HEK293 (cell line): Measurements from ENCODE around the gene NTMT1.

Experiments used
- CTCF ChIA-PET: fragments of 350-600 bp; formaldehyde crosslinking; extraction: SDS; loops from one replicate; lab custom pipeline; 2021; ENCODE audit warnings: antibody characterized with exemption; lab: Yijun Ruan, JAX
- POLR2A ChIA-PET: fragments of 300-600 bp; formaldehyde crosslinking; extraction: SDS; loops from one replicate; lab custom pipeline; 2020; ENCODE audit warnings: antibody characterized with exemption, inconsistent platforms; lab: Yijun Ruan, JAX
- H3K27ac ChIP-seq: fragments of 200-500 bp; sonication (Bioruptor generic); 2 replicates; pipeline ENCODE4 v1.5.1; 2014; ENCODE audit warnings: low read depth, low read length, control low read depth, inconsistent platforms; ENCODE audit errors: extremely low read depth
- H3K36me3 ChIP-seq, 2 experiments: fragments of 200-500 bp in 1 of 2; sonication (Bioruptor generic) in 1 of 2; 1 replicate in 1 of 2; 2 replicates in 1 of 2; pipeline ENCODE4 v1.5.1; 2014 to 2017; ENCODE audit warnings: inconsistent platforms in 2 of 2, low read length in 2 of 2; ENCODE audit not compliant: control insufficient read depth in 2 of 2, insufficient read depth in 1 of 2
- H3K4me1 ChIP-seq: fragments of 200-500 bp; sonication (Bioruptor generic); 2 replicates; pipeline ENCODE4 v1.5.1; 2014; ENCODE audit warnings: mild to moderate bottlenecking, low read length, inconsistent platforms; ENCODE audit not compliant: control insufficient read depth, insufficient read depth
- H3K4me3 ChIP-seq: 2 replicates; pipeline ENCODE4 v1.5.1; 2011; ENCODE audit warnings: low read depth, mild to moderate bottlenecking, control low read depth, low read length, moderate library complexity
- H3K9me3 ChIP-seq: fragments of 200-500 bp; sonication (Bioruptor generic); 2 replicates; pipeline ENCODE4 v1.5.1; 2014; ENCODE audit warnings: low read depth, low read length, inconsistent platforms; ENCODE audit not compliant: control insufficient read depth, insufficient read depth
- BCL11A ChIP-seq: fragments of 450-650 bp; formaldehyde crosslinking; IDR thresholded peaks from 2 replicates; pipeline ENCODE4 v1.5.1; 2016; ENCODE audit warnings: low read depth, missing biosample characterization, missing genetic modification characterization
- ZFP69B ChIP-seq: fragments of 450-650 bp; formaldehyde crosslinking; IDR thresholded peaks from 2 replicates; pipeline ENCODE4 v1.5.1; 2016; ENCODE audit warnings: missing biosample characterization, missing genetic modification characterization
- ZNF248 ChIP-seq: fragments of 450-650 bp; formaldehyde crosslinking; IDR thresholded peaks from 2 replicates; pipeline ENCODE4 v1.5.1; 2017; ENCODE audit warnings: missing biosample characterization, missing genetic modification characterization
- ZNF350 ChIP-seq: fragments of 450-650 bp; formaldehyde crosslinking; IDR thresholded peaks from 2 replicates; pipeline ENCODE4 v1.5.0; 2017; ENCODE audit warnings: missing biosample characterization, mild to moderate bottlenecking, missing genetic modification characterization
- ZNF366 ChIP-seq: fragments of 450-650 bp; formaldehyde crosslinking; conservative IDR thresholded peaks from 2 replicates; pipeline ENCODE4 v1.5.1; 2016; ENCODE audit warnings: missing biosample characterization, missing genetic modification characterization
- ZNF529 ChIP-seq: fragments of 450-650 bp; formaldehyde crosslinking; IDR thresholded peaks from 2 replicates; pipeline ENCODE4 v1.5.1; 2017; ENCODE audit warnings: missing genetic modification characterization, missing biosample characterization; ENCODE audit not compliant: insufficient replicate concordance
- ZNF585B ChIP-seq: fragments of 450-650 bp; formaldehyde crosslinking; IDR thresholded peaks from 2 replicates; pipeline ENCODE4 v1.5.1; 2016; ENCODE audit warnings: missing biosample characterization, missing genetic modification characterization
- ZNF664 ChIP-seq: fragments of 450-650 bp; formaldehyde crosslinking; IDR thresholded peaks from 2 replicates; pipeline ENCODE4 v1.5.1; 2016; ENCODE audit warnings: missing biosample characterization, missing genetic modification characterization
- ZNF830 ChIP-seq: fragments of 450-650 bp; IDR thresholded peaks from 2 replicates; pipeline ENCODE4 v1.5.0; 2018; ENCODE audit warnings: missing biosample characterization, missing genetic modification characterization, low read depth, mild to moderate bottlenecking, moderate library complexity
- ZNF843 ChIP-seq: fragments of 450-650 bp; formaldehyde crosslinking; IDR thresholded peaks from 2 replicates; pipeline ENCODE4 v1.5.1; 2016; ENCODE audit warnings: missing biosample characterization, missing genetic modification characterization
- ZSCAN16 ChIP-seq: fragments of 450-650 bp; formaldehyde crosslinking; IDR thresholded peaks from 2 replicates; pipeline ENCODE4 v1.5.1; 2016; ENCODE audit warnings: missing biosample characterization, missing genetic modification characterization
- TF ChIP-seq, protein P1 (sequence below): fragments of 450-650 bp; formaldehyde crosslinking; IDR thresholded peaks from 2 replicates; pipeline ENCODE4 v1.5.1; 2016; ENCODE audit warnings: missing biosample characterization, missing genetic modification characterization
- TF ChIP-seq, protein P2 (sequence below): fragments of 450-650 bp; formaldehyde crosslinking; IDR thresholded peaks from 2 replicates; pipeline ENCODE4 v1.5.1; 2016; ENCODE audit warnings: missing biosample characterization, missing genetic modification characterization
- TF ChIP-seq, protein P3 (sequence below): fragments of 450-650 bp; formaldehyde crosslinking; IDR thresholded peaks from 2 replicates; pipeline ENCODE4; 2016; ENCODE audit warnings: missing biosample characterization, missing genetic modification characterization
- TF ChIP-seq, protein P4 (sequence below): sonication (generic); formaldehyde crosslinking; IDR thresholded peaks from 2 replicates; pipeline ENCODE4 v1.8.1; 2022; ENCODE audit warnings: mild to moderate bottlenecking, moderate library complexity, missing genetic modification reagents

The NTMT1 gene

DNA sequence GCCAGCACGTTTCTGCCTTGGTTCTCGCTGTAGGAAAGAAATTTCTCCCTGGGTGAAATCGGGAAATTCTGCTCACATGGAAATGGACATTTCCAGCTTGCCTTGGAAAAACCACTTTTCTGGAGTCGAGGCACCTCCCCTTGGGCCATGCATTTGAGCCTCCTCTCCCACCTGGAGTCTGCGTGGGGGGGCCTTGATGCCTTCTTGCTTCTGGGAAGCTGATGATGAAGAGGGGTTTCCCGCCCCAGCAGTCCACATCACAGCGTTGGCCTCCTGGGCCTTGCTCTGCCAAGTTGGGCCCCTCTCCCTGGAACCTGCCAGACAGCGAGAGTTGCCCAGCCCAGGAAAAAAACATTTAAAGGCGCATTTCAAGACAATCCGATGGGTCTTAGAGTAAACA lies 17.7 kb downstream of the NTMT1 start (continued):
- TF ChIP-seq ZNF248 (tag by site-specific recombination) = no peak
- TF ChIP-seq ZNF529 (tag by site-specific recombination) = no peak

DNA sequence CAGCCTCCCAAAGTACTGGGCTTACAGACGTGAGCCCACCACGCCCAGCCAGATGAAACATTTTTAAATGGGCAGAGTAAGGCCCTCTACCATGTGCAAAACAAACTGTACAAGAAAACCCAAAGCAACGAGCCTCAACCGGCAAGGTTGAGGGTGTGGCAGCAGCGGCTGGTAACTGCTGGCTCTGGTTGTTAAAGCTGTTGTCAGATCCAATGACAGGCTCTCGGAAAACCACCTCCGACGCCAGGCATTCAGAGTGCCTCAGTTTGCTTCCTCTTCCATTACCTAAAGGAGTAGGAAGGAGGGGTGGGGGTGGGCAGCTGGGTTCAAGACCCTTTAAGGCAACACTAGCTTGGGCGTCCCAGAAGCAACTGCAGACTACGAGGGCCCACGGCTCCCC lies 18.4 kb downstream of the NTMT1 start:
- POLR2A ChIA-PET = interaction anchor here (1.1 kb wide), 1 partner anchor 133 kb away, joined by 3 read pairs; no protein-coding TSS in a partner anchor

DNA sequence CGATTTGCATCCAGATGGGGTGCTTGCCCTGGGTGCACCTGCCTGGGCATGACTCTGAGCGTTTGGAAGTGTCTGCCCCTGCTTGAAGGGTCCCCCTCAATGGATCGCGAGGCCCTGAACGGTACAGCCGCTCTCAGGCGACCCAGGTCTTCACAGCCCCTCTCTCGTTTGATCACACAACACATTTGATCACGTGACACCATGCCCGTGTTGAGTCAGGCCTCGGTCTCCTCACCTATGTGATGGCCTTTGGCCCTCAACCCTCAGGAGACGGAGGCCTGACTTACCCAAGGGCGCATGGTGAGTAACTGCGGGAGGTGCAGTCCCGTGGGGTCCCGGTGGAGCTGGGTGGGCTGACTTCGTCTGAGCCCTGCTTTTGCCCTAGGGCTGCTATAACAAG lies 18.9 kb downstream of the NTMT1 start:
- peaks cover 0 to under 1% of the 10 kb centered on the region in 2 experiments; a peak in 1 of 3 replicates for H3K36me3 ChIP-seq
- CTCF ChIA-PET = interaction anchor here (1.2 to 3.1 kb wide), 7 partner anchors 76 to 513 kb away, joined by 3 to 30 read pairs (median 8); no protein-coding TSS in a partner anchor
- no peaks in the 10 kb centered on the region for H3K9me3 ChIP-seq
- H3K27ac ChIP-seq = no peak overlapping the region
- peaks cover 6% of the 10 kb centered on the region for H3K4me1 ChIP-seq
- POLR2A ChIA-PET = interaction anchor here (1.1 kb wide), 1 partner anchor 132 kb away, joined by 3 read pairs; no protein-coding TSS in a partner anchor
- TF ChIP-seq ZFP69B (tag by site-specific recombination) (no peak), ZNF350 (no peak), BCL11A (tag by site-specific recombination) (no peak)
- TF ChIP-seq, protein P1, sequence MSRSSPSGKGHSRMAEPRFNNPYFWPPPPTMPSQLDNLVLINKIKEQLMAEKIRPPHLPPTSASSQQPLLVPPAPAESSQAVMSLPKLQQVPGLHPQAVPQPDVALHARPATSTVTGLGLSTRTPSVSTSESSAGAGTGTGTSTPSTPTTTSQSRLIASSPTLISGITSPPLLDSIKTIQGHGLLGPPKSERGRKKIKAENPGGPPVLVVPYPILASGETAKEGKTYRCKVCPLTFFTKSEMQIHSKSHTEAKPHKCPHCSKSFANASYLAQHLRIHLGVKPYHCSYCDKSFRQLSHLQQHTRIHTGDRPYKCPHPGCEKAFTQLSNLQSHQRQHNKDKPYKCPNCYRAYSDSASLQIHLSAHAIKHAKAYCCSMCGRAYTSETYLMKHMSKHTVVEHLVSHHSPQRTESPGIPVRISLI (tag by site-specific recombination) = no peak
- TF ChIP-seq, all 188 proteins: peak for 0
- H3K4me3 ChIP-seq = no peak overlapping the region

More for the DNA sequence above, 18.4 kb downstream of the NTMT1 start:
- no peak overlapping the region for H3K27ac ChIP-seq
- H3K9me3 ChIP-seq = no peaks in the 10 kb centered on the region
- TF ChIP-seq, protein P2, sequence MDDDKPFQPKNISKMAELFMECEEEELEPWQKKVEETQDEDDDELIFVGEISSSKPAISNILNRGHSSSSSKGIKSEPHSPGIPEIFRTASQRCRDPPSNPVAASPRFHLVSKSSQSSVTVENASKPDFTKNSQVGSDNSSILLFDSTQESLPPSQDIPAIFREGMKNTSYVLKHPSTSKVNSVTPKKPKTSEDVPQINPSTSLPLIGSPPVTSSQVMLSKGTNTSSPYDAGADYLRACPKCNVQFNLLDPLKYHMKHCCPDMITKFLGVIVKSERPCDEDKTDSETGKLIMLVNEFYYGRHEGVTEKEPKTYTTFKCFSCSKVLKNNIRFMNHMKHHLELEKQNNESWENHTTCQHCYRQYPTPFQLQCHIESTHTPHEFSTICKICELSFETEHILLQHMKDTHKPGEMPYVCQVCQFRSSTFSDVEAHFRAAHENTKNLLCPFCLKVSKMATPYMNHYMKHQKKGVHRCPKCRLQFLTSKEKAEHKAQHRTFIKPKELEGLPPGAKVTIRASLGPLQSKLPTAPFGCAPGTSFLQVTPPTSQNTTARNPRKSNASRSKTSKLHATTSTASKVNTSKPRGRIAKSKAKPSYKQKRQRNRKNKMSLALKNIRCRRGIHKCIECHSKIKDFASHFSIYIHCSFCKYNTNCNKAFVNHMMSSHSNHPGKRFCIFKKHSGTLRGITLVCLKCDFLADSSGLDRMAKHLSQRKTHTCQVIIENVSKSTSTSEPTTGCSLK (tag by site-specific recombination) = no peak
- TF ChIP-seq ZNF585B (tag by site-specific recombination) (no peak), ZNF664 (no peak), ZNF843 (tag by site-specific recombination) (no peak), ZNF830 (tag by site-specific recombination) (no peak), ZSCAN16 (no peak), ZNF366 (tag by site-specific recombination) (no peak)
- TF ChIP-seq, protein P3, sequence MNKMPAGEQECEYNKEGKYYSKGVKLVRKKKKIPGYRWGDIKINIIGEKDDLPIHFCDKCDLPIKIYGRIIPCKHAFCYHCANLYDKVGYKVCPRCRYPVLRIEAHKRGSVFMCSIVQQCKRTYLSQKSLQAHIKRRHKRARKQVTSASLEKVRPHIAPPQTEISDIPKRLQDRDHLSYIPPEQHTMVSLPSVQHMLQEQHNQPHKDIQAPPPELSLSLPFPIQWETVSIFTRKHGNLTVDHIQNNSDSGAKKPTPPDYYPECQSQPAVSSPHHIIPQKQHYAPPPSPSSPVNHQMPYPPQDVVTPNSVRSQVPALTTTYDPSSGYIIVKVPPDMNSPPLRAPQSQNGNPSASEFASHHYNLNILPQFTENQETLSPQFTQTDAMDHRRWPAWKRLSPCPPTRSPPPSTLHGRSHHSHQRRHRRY = no peak
- TF ChIP-seq, protein P4, sequence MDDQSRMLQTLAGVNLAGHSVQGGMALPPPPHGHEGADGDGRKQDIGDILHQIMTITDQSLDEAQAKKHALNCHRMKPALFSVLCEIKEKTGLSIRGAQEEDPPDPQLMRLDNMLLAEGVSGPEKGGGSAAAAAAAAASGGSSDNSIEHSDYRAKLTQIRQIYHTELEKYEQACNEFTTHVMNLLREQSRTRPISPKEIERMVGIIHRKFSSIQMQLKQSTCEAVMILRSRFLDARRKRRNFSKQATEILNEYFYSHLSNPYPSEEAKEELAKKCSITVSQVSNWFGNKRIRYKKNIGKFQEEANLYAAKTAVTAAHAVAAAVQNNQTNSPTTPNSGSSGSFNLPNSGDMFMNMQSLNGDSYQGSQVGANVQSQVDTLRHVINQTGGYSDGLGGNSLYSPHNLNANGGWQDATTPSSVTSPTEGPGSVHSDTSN (CRISPR knock-in tag) = no peak
- H3K36me3 ChIP-seq = peaks cover 0 to 6% of the 10 kb centered on the region in 2 experiments; a peak in 1 of 3 replicates
- peaks cover 11% of the 10 kb centered on the region for H3K4me1 ChIP-seq
- CTCF ChIA-PET = interaction anchor here (0.6 to 3.6 kb wide), 11 partner anchors 77 to 512 kb away, joined by 3 to 30 read pairs (median 7); no protein-coding TSS in a partner anchor
- H3K4me3 ChIP-seq = no peak overlapping the region
